ENCODE results near the gene ANO4.

The ANO4 gene

GRCh38 chr12:101074940-101075680 lies 280.5 kb downstream of the ANO4 start:
- TF ChIP-seq EZH2 (IDR thresholded peaks at IDR 0.05; ENCODE audit: borderline replicate concordance, low read depth, low read length, severe bottlenecking) (no peak), CTCF (IDR thresholded peaks at IDR 0.05; ENCODE audit: borderline replicate concordance, extremely low read depth, low read length, poor library complexity, severe bottlenecking) (no peak)
- Histone ChIP-seq H3K36me3 (ENCODE audit: insufficient read depth, low read length) (no peaks in the 10 kb centered on the region), H3K9me3 (ENCODE audit: insufficient read depth, low read length, severe bottlenecking) (no peaks in the 10 kb centered on the region), H3K79me2 (ENCODE audit: insufficient read depth, low read length) (no peaks in the 10 kb centered on the region), H3K4me1 (ENCODE audit: insufficient read depth, low read length) (no peaks in the 10 kb centered on the region), H4K20me1 (ENCODE audit: insufficient read depth, low read length) (no peaks in the 10 kb centered on the region), H3K4me3 (ENCODE audit: low read depth in 1 of 2, low read length in 2 of 2) (no peak overlapping the region), H2AFZ (ENCODE audit: low read depth, low read length) (no peak overlapping the region), H3K27me3 (ENCODE audit: insufficient read depth, low read length, poor library complexity) (no peaks in the 10 kb centered on the region), H3K4me2 (ENCODE audit: insufficient read depth, low read length) (no peak overlapping the region), H3K27ac (ENCODE audit: low read length) (no peak overlapping the region), H3K9ac (ENCODE audit: low read depth, low read length) (no peak overlapping the region)
- DNase-seq (no peak), ATAC-seq (ENCODE audit: insufficient read depth, low read depth) (no peak)

- Histone ChIP-seq H3K4me1 (ENCODE audit: insufficient read depth, low read length) (no peaks in the 10 kb centered on the region), H3K9me3 (ENCODE audit: insufficient read depth, low read length, severe bottlenecking) (no peaks in the 10 kb centered on the region), H2AFZ (ENCODE audit: low read depth, low read length) (no peak overlapping the region), H3K4me2 (ENCODE audit: insufficient read depth, low read length) (no peak overlapping the region), H3K27ac (ENCODE audit: low read length) (no peak overlapping the region), H3K4me3 (ENCODE audit: low read depth in 1 of 2, low read length in 2 of 2) (no peak overlapping the region), H4K20me1 (ENCODE audit: insufficient read depth, low read length) (no peaks in the 10 kb centered on the region), H3K9ac (ENCODE audit: low read depth, low read length) (no peak overlapping the region), H3K79me2 (ENCODE audit: insufficient read depth, low read length) (no peaks in the 10 kb centered on the region), H3K27me3 (ENCODE audit: insufficient read depth, low read length, poor library complexity) (no peaks in the 10 kb centered on the region), H3K36me3 (ENCODE audit: insufficient read depth, low read length) (no peaks in the 10 kb centered on the region)
- no peak for DNase-seq
- TF ChIP-seq CTCF (IDR thresholded peaks at IDR 0.05; ENCODE audit: borderline replicate concordance, extremely low read depth, low read length, poor library complexity, severe bottlenecking) (no peak), EZH2 (IDR thresholded peaks at IDR 0.05; ENCODE audit: borderline replicate concordance, low read depth, low read length, severe bottlenecking) (no peak)
- ATAC-seq (ENCODE audit: insufficient read depth, low read depth): no peak
These were observed 282.3 kb downstream of the ANO4 start for GRCh38 chr12:101076921-101077320.

- H3K4me3 ChIP-seq (ENCODE audit: low read depth in 1 of 2, low read length in 2 of 2): no peak overlapping the region
- no peaks in the 10 kb centered on the region for H4K20me1 ChIP-seq (ENCODE audit: insufficient read depth, low read length)
- H2AFZ ChIP-seq (ENCODE audit: low read depth, low read length): no peak overlapping the region
- no peak overlapping the region for H3K4me2 ChIP-seq (ENCODE audit: insufficient read depth, low read length)
- DNase-seq (no peak), ATAC-seq (ENCODE audit: insufficient read depth, low read depth) (no peak)
- no peaks in the 10 kb centered on the region for H3K27me3 ChIP-seq (ENCODE audit: insufficient read depth, low read length, poor library complexity)
- no peaks in the 10 kb centered on the region for H3K9me3 ChIP-seq (ENCODE audit: insufficient read depth, low read length, severe bottlenecking)
- H3K27ac ChIP-seq (ENCODE audit: low read length): no peak overlapping the region
- no peaks in the 10 kb centered on the region for H3K79me2 ChIP-seq (ENCODE audit: insufficient read depth, low read length)
- TF ChIP-seq EZH2 (IDR thresholded peaks at IDR 0.05; ENCODE audit: borderline replicate concordance, low read depth, low read length, severe bottlenecking): no peak
- TF ChIP-seq CTCF (IDR thresholded peaks at IDR 0.05; ENCODE audit: borderline replicate concordance, extremely low read depth, low read length, poor library complexity, severe bottlenecking): no peak
- H3K9ac ChIP-seq (ENCODE audit: low read depth, low read length): no peak overlapping the region
- no peaks in the 10 kb centered on the region for H3K36me3 ChIP-seq (ENCODE audit: insufficient read depth, low read length)
- no peaks in the 10 kb centered on the region for H3K4me1 ChIP-seq (ENCODE audit: insufficient read depth, low read length)
These were observed 283.4 kb downstream of the ANO4 start for GRCh38 chr12:101077791-101078528.
